Hepatocyte (in vitro differentiated cells): ENCODE results near the gene USP36. TPM values are rescaled to one million over a fixed set of nuclear protein-coding genes. Genes with fewer than 3 reads are reported as not detected.

Experiments used
- DNase-seq: peaks from one replicate; pipeline ENCODE4 v3.0.0-alpha.2; 2016; ENCODE audit warnings: low spot score
- H2AFZ ChIP-seq: fragments of 200-600 bp; sonication (generic); 2 replicates; pipeline ENCODE4 v1.6.0; 2016; ENCODE audit warnings: antibody characterized with exemption, mild to moderate bottlenecking
- H3K27ac ChIP-seq: fragments of 200-600 bp; sonication (generic); 2 replicates; pipeline ENCODE4 v1.5.1; 2016; ENCODE audit warnings: mild to moderate bottlenecking
- H3K27me3 ChIP-seq: fragments of 200-600 bp; sonication (generic); 2 replicates; pipeline ENCODE4 v1.6.1; 2016
- H3K36me3 ChIP-seq: fragments of 200-600 bp; sonication (generic); replicated peaks from 2 replicates; pipeline ENCODE4 v1.5.1; 2016; ENCODE audit warnings: low read depth; ENCODE audit not compliant: insufficient read depth
- H3K4me1 ChIP-seq: fragments of 200-600 bp; sonication (generic); 2 replicates; pipeline ENCODE4 v1.5.1; 2016; ENCODE audit warnings: mild to moderate bottlenecking, moderate library complexity; ENCODE audit not compliant: insufficient read depth
- H3K4me2 ChIP-seq: fragments of 200-600 bp; sonication (generic); 2 replicates; pipeline ENCODE4 v1.6.0; 2016
- H3K4me3 ChIP-seq: fragments of 200-600 bp; sonication (generic); 2 replicates; pipeline ENCODE4 v1.5.1; 2016; ENCODE audit warnings: mild to moderate bottlenecking
- H3K79me2 ChIP-seq: fragments of 200-600 bp; sonication (generic); 2 replicates; pipeline ENCODE4 v1.6.0; 2017; ENCODE audit warnings: mild to moderate bottlenecking
- H3K9me2 ChIP-seq: fragments of 200-600 bp; sonication (generic); replicated peaks from 2 replicates; pipeline ENCODE4 v1.6.0; 2017; ENCODE audit warnings: mild to moderate bottlenecking; ENCODE audit not compliant: insufficient read depth
- H3K9me3 ChIP-seq: fragments of 200-600 bp; sonication (generic); 2 replicates; pipeline ENCODE4 v1.5.1; 2016; ENCODE audit warnings: low read depth, mild to moderate bottlenecking
- H4K20me1 ChIP-seq: fragments of 200-600 bp; sonication (generic); 2 replicates; pipeline ENCODE4 v1.6.0; 2016; ENCODE audit warnings: mild to moderate bottlenecking; ENCODE audit not compliant: insufficient read depth, poor library complexity, severe bottlenecking
- CTCF ChIP-seq: fragments of 200-600 bp; sonication (generic); IDR thresholded peaks from 2 replicates; pipeline ENCODE4 v1.5.1; 2016; ENCODE audit warnings: antibody characterized with exemption, mild to moderate bottlenecking; ENCODE audit not compliant: poor library complexity
- EZH2 ChIP-seq: fragments of 200-600 bp; sonication (generic); IDR thresholded peaks from 2 replicates; pipeline ENCODE4 v1.6.1; 2016; ENCODE audit warnings: antibody characterized with exemption, mild to moderate bottlenecking, borderline replicate concordance
- EZH2phosphoT487 ChIP-seq: fragments of 200-600 bp; sonication (generic); IDR thresholded peaks from one replicate; pipeline ENCODE4 v1.6.1; 2018; ENCODE audit warnings: antibody characterized with exemption, mild to moderate bottlenecking, low read depth, moderate library complexity; ENCODE audit not compliant: unreplicated experiment, severe bottlenecking
- WGBS: methylation state at CpG from one replicate; pipeline ENCODE4 v1.1.6; 2016; ENCODE audit warnings: low lambda C conversion rate; ENCODE audit errors: missing lambda C conversion rate; 5-methylcytosine and 5-hydroxymethylcytosine counted together
- polyA plus RNA-seq: library from polyadenylated mRNA; unstranded; fragments of >200 nt; fragmentation: Nextera tagmentation; extraction: Ambion mirVana; gene quantifications from 2 replicates; pipeline ENCODE4 v1.2.1, GENCODE V29; 2016
- total RNA-seq: library from RNA; depleted of rRNA; stranded (reverse); fragments of >200 nt; gene quantifications from 2 replicates; pipeline ENCODE4 v1.2.3, GENCODE V29; 2014

Gene USP36
- total and polyA plus RNA-seq, 2 experiments from 2014 or later = 17.7 to 26.2 TPM

GRCh38 chr17:78884148-78884825, 43.7 kb upstream of the USP36 start:
- H3K9me2 ChIP-seq = no peaks in the 10 kb centered on the region
- no peaks in the 10 kb centered on the region for H3K9me3 ChIP-seq
- H2AFZ ChIP-seq = no peak overlapping the region
- H3K4me2 ChIP-seq = peak overlapping the region; percentile 75
- DNase-seq = no peak
- H3K4me3 ChIP-seq = no peak overlapping the region
- H4K20me1 ChIP-seq = peaks cover 10% of the 10 kb centered on the region
- H3K36me3 ChIP-seq = no peaks in the 10 kb centered on the region
- WGBS = 60% methylated on average over 20 of the region's 20 CpGs
- peak overlapping the region; percentile 92 for H3K27ac ChIP-seq
- no peaks in the 10 kb centered on the region for H3K27me3 ChIP-seq
- peaks cover 32% of the 10 kb centered on the region for H3K4me1 ChIP-seq
- peaks cover 80% of the 10 kb centered on the region for H3K79me2 ChIP-seq
- TF ChIP-seq CTCF (no peak), EZH2phosphoT487 (no peak), EZH2 (no peak)

GRCh38 chr17:78883533-78884131, 43.0 kb upstream of the USP36 start:
- Histone ChIP-seq H4K20me1 (peaks cover 11% of the 10 kb centered on the region), H3K4me2 (peak overlapping the region; percentile 75), H3K9me3 (no peaks in the 10 kb centered on the region), H3K79me2 (peaks cover 80% of the 10 kb centered on the region), H3K4me1 (peaks cover 37% of the 10 kb centered on the region), H3K4me3 (no peak overlapping the region), H2AFZ (no peak overlapping the region), H3K27ac (peak overlapping the region; percentile 92), H3K36me3 (no peaks in the 10 kb centered on the region), H3K27me3 (no peaks in the 10 kb centered on the region), H3K9me2 (no peaks in the 10 kb centered on the region)
- WGBS = 14% methylated on average over 21 of the region's 24 CpGs
- peak; percentile 90 for DNase-seq
- TF ChIP-seq EZH2 (no peak), EZH2phosphoT487 (no peak), CTCF (no peak)

GRCh38 chr17:78883089-78883532, 42.5 kb upstream of the USP36 start:
- H4K20me1 ChIP-seq = peaks cover 10% of the 10 kb centered on the region
- H3K4me1 ChIP-seq = peaks cover 37% of the 10 kb centered on the region
- peak overlapping the region; percentile 92 for H3K27ac ChIP-seq
- H3K9me2 ChIP-seq = no peaks in the 10 kb centered on the region
- peak overlapping the region; percentile 75 for H3K4me2 ChIP-seq
- no peaks in the 10 kb centered on the region for H3K27me3 ChIP-seq
- no peak for TF ChIP-seq EZH2phosphoT487
- no peak for TF ChIP-seq CTCF
- no peak for TF ChIP-seq EZH2
- no peak overlapping the region for H3K4me3 ChIP-seq
- H3K9me3 ChIP-seq = no peaks in the 10 kb centered on the region
- WGBS = 44% methylated on average over 8 of the region's 10 CpGs
- peak; percentile 86 for DNase-seq
- H3K79me2 ChIP-seq = peaks cover 81% of the 10 kb centered on the region
- no peak overlapping the region for H2AFZ ChIP-seq
- H3K36me3 ChIP-seq = no peaks in the 10 kb centered on the region
